Panc1 (cell line): Measurements from ENCODE around the gene BAX. TPM values are rescaled to one million over a fixed set of nuclear protein-coding genes. Genes with fewer than 3 reads are reported as not detected.
"Not testable (repeated sequence)": the region's sequence is repeated elsewhere in the genome, so short reads cannot be mapped to it uniquely, and the experiment has no call there.

Experiments used
- ATAC-seq: fragments of 200-7000 bp; cut with Tn5 transposase; 2 replicates; pipeline ENCODE4 v1.9.1; 2020; ENCODE audit warnings: mild to moderate bottlenecking, moderate library complexity
- BruUV-seq: library from RNA; stranded (reverse); fragments of 400-500 nt; replicated peaks from 2 replicates; lab custom pipeline; 2021; lab: Mats Ljungman, UMichigan
- CTCF ChIA-PET: fragments of 300-600 bp; sonication (Branson Sonifier 250); formaldehyde crosslinking; loops from one replicate; lab custom pipeline; 2022; ENCODE audit warnings: antibody characterized with exemption; lab: Charles Lee
- POLR2A ChIA-PET: fragments of 300-600 bp; sonication (Branson Sonifier 250); formaldehyde crosslinking; loops from one replicate; lab custom pipeline; 2022; ENCODE audit warnings: antibody characterized with exemption; lab: Charles Lee
- DNase-seq: peaks from one replicate; pipeline ENCODE4 v3.0.0-alpha.2; 2010; ENCODE audit warnings: low read depth, low spot score
- H3K27ac ChIP-seq: 2 replicates; pipeline ENCODE4 v1.5.1; 2011; ENCODE audit warnings: mild to moderate bottlenecking, low read length, inconsistent platforms
- H3K27me3 ChIP-seq: fragments of 200-500 bp; sonication (Bioruptor generic); 2 replicates; pipeline ENCODE4 v1.6.0; 2014; ENCODE audit warnings: low read length, inconsistent platforms; ENCODE audit not compliant: control insufficient read depth, insufficient read depth
- H3K36me3 ChIP-seq: fragments of 200-500 bp; sonication (Bioruptor generic); 2 replicates; pipeline ENCODE4 v1.5.1; 2014; ENCODE audit warnings: inconsistent platforms, mild to moderate bottlenecking, low read length, moderate library complexity; ENCODE audit not compliant: control insufficient read depth, insufficient read depth
- H3K4me1 ChIP-seq: 2 replicates; pipeline ENCODE4 v1.5.1; 2011; ENCODE audit warnings: inconsistent platforms, mild to moderate bottlenecking, low read length, moderate library complexity; ENCODE audit not compliant: control insufficient read depth, insufficient read depth
- H3K4me3 ChIP-seq, 2 experiments: 2 replicates each; pipeline ENCODE4 v1.5.1; 2011 to 2012; ENCODE audit warnings: low read depth in 2 of 2, low read length in 2 of 2, mild to moderate bottlenecking in 2 of 2, inconsistent platforms in 1 of 2, moderate library complexity in 1 of 2
- H3K9me3 ChIP-seq: fragments of 200-500 bp; sonication (Bioruptor generic); 2 replicates; pipeline ENCODE4 v1.5.1; 2014; ENCODE audit warnings: low read depth, mild to moderate bottlenecking, inconsistent platforms, low read length, moderate library complexity; ENCODE audit not compliant: control insufficient read depth, insufficient read depth
- POLR2AphosphoS5 ChIP-seq: IDR thresholded peaks from 2 replicates; pipeline ENCODE4 v1.6.1; 2012; ENCODE audit warnings: mild to moderate bottlenecking, low read depth, low read length, moderate library complexity
- SIN3A ChIP-seq: IDR thresholded peaks from 2 replicates; pipeline ENCODE4 v1.6.1; 2012; ENCODE audit warnings: low read depth, mild to moderate bottlenecking, low read length, moderate library complexity, borderline replicate concordance; ENCODE audit not compliant: insufficient read depth
- TCF7L2 ChIP-seq: IDR thresholded peaks from 2 replicates; pipeline ENCODE4 v1.6.1; 2011; ENCODE audit warnings: mild to moderate bottlenecking, low read depth, low read length, inconsistent platforms
- in situ Hi-C: cut with HindIII; loops from 2 replicates; pipeline ENCODE4 v1.10.0; 2016; ENCODE audit warnings: low sequenced_read_pairs, low pct_unique_long_range_greater_than_20kb
- intact Hi-C: fragments of 100-400 bp; cut with micrococcal nuclease; formaldehyde crosslinking; loops from one replicate; pipeline ENCODE4 v1.10.0; 2022; ENCODE audit not compliant: unreplicated experiment
- total RNA-seq: library from RNA; stranded (reverse); gene quantifications from one replicate; pipeline ENCODE4 v1.2.1, GENCODE V29; 2021; ENCODE audit not compliant: unreplicated experiment
- TF ChIP-seq, protein P1 (sequence below): fragments of 450-650 bp; IDR thresholded peaks from 2 replicates; pipeline ENCODE4 v1.5.1; 2017; ENCODE audit warnings: mild to moderate bottlenecking
- TF ChIP-seq, protein P2 (sequence below), 2 experiments: IDR thresholded peaks; 2 replicates each; pipeline ENCODE4 v1.6.1; 2011 to 2012; ENCODE audit warnings: low read depth in 2 of 2, control low read depth in 1 of 2, low read length in 1 of 2, mild to moderate bottlenecking in 1 of 2, moderate library complexity in 1 of 2; ENCODE audit not compliant: insufficient read depth in 1 of 2

Gene BAX
- total RNA-seq, 1 experiment from 2014 or later: 100 TPM

DNA sequence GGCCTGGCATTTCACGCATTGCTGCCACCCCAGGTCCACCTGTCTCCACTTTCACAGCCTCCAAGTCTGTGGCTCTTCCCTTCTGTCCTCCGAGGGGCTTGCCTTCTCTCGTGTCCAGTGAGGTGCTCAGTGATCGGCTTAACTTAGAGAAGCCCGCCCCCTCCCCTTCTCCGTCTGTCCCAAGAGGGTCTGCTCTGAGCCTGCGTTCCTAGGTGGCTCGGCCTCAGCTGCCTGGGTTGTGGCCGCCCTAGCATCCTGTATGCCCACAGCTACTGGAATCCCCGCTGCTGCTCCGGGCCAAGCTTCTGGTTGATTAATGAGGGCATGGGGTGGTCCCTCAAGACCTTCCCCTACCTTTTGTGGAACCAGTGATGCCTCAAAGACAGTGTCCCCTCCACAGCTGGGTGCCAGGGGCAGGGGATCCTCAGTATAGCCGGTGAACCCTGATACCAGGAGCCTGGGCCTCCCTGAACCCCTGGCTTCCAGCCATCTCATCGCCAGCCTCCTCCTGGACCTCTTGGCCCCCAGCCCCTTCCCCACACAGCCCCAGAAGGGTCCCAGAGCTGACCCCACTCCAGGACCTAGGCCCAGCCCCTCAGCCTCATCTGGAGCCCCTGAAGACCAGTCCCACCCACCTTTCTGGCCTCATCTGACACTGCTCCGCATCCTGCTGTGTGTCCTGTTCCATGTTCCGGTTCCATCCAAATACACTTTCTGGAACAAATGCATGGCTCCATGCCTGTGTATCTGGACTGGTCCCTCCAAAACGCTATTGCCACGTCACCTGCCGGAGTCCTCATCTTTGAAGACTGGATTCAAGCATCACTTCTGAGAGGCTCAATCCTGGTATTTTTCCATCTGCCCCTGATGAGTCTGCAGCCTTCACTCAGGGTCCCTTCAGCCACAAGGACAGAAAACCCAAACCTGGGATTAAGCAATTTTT is 31.9 kb upstream of the BAX start:
- Histone ChIP-seq H3K27ac (no peak overlapping the region), H3K36me3 (no peaks in the 10 kb centered on the region), H3K27me3 (no peaks in the 10 kb centered on the region), H3K4me3 (no peak overlapping the region), H3K4me1 (0 out of 2 replicates have a peak, but pooled peaks cover 3% of the 10 kb centered on the region), H3K9me3 (no peaks in the 10 kb centered on the region)
- ChIA-PET CTCF (no interaction called here), POLR2A (no interaction called here)
- in situ Hi-C loops (no loop called here), intact Hi-C loops (no loop called here)
- TSS peak; percentile 93 for BruUV-seq
- no peak for TF ChIP-seq TCF7L2
- no peak for TF ChIP-seq POLR2AphosphoS5
- TF ChIP-seq, protein P1, sequence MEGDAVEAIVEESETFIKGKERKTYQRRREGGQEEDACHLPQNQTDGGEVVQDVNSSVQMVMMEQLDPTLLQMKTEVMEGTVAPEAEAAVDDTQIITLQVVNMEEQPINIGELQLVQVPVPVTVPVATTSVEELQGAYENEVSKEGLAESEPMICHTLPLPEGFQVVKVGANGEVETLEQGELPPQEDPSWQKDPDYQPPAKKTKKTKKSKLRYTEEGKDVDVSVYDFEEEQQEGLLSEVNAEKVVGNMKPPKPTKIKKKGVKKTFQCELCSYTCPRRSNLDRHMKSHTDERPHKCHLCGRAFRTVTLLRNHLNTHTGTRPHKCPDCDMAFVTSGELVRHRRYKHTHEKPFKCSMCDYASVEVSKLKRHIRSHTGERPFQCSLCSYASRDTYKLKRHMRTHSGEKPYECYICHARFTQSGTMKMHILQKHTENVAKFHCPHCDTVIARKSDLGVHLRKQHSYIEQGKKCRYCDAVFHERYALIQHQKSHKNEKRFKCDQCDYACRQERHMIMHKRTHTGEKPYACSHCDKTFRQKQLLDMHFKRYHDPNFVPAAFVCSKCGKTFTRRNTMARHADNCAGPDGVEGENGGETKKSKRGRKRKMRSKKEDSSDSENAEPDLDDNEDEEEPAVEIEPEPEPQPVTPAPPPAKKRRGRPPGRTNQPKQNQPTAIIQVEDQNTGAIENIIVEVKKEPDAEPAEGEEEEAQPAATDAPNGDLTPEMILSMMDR: no peak
- no peak for TF ChIP-seq SIN3A
- TF ChIP-seq, protein P2, sequence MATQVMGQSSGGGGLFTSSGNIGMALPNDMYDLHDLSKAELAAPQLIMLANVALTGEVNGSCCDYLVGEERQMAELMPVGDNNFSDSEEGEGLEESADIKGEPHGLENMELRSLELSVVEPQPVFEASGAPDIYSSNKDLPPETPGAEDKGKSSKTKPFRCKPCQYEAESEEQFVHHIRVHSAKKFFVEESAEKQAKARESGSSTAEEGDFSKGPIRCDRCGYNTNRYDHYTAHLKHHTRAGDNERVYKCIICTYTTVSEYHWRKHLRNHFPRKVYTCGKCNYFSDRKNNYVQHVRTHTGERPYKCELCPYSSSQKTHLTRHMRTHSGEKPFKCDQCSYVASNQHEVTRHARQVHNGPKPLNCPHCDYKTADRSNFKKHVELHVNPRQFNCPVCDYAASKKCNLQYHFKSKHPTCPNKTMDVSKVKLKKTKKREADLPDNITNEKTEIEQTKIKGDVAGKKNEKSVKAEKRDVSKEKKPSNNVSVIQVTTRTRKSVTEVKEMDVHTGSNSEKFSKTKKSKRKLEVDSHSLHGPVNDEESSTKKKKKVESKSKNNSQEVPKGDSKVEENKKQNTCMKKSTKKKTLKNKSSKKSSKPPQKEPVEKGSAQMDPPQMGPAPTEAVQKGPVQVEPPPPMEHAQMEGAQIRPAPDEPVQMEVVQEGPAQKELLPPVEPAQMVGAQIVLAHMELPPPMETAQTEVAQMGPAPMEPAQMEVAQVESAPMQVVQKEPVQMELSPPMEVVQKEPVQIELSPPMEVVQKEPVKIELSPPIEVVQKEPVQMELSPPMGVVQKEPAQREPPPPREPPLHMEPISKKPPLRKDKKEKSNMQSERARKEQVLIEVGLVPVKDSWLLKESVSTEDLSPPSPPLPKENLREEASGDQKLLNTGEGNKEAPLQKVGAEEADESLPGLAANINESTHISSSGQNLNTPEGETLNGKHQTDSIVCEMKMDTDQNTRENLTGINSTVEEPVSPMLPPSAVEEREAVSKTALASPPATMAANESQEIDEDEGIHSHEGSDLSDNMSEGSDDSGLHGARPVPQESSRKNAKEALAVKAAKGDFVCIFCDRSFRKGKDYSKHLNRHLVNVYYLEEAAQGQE (IDR thresholded peaks at IDR 0.05; ENCODE audit: insufficient read depth in 1 of 2, low read depth in 2 of 2, low read length in 1 of 2): no peak
- ATAC-seq: no peak
- no peak for DNase-seq

DNA sequence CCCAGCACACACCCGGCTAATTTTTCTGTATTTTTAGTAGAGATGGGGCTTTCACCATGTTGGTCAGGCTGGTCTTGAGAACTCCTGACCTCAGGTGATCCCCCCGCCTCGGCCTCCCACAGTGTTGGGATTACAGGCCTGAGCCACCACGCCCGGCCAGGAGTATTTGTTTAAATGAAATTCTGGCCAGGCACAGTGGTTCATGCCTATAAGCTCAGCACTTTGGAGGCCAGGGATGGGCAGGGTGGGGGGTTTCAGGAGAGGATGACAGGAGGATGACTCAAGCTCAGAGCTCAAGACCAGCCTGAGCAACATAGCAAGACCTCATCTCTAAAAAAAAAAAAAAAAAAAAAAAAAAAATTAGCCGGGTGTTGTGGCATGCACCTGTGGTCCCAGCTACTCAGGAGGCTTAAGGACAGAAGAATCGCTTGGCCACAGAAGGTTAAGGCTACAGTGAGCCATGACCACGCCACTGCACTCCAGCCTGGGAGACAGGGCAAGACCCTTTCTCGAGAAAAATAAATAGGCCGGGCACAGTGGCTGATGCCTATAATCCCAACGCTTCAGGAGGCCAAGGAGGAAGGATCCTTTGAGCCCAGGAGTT is 29.3 kb upstream of the BAX start:
- ChIA-PET CTCF (interaction anchor here (0.6 kb wide), 1 partner anchor 10 kb away, joined by 10 read pairs; no protein-coding TSS in a partner anchor), POLR2A (interaction anchor here (0.6 kb wide), 1 partner anchor 64 kb away, joined by 6 read pairs; no protein-coding TSS in a partner anchor)
- peak; percentile 56; the same call in 1 of the 2 replicates for ATAC-seq
- no TSS peak for BruUV-seq
- peak; percentile 63 for DNase-seq
- no peaks in the 10 kb centered on the region for H3K27me3 ChIP-seq
- in situ Hi-C loops (no loop called here), intact Hi-C loops (no loop called here)
- no peaks in the 10 kb centered on the region for H3K36me3 ChIP-seq
- H3K27ac ChIP-seq: no peak overlapping the region
- TF ChIP-seq, protein P2 (IDR thresholded peaks at IDR 0.05; ENCODE audit: insufficient read depth in 1 of 2, low read depth in 2 of 2, low read length in 1 of 2): no peak
- no peak for TF ChIP-seq TCF7L2
- TF ChIP-seq, protein P1: no peak
- no peak for TF ChIP-seq SIN3A
- no peak for TF ChIP-seq POLR2AphosphoS5
- H3K4me1 ChIP-seq: 0 out of 2 replicates have a peak, but pooled peaks cover 3% of the 10 kb centered on the region
- no peaks in the 10 kb centered on the region for H3K9me3 ChIP-seq
- no peak overlapping the region for H3K4me3 ChIP-seq

DNA sequence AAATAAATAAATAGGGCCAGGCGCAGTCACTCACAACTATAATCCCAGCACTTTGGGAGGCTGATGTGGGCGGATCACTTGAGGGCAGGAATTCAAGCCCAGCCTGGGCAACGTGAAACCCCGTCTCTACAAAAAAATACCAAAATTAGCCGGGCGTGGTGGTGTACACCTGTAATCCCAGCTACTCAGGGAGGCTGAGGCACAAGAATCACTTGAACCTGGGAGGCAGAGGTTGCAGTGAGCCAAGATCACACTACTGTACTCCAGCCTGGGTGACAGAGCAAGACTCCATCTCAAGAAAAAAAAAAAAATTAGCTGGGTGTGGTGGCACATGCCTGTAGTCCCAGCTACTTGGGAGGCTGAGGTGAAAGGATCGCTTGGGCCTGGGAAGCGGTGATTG is 28.8 kb upstream of the BAX start:
- ATAC-seq, H3K27ac ChIP-seq, BruUV-seq, H3K36me3 ChIP-seq, H3K4me1 ChIP-seq, H3K9me3 ChIP-seq, DNase-seq, POLR2A ChIA-PET, H3K27me3 ChIP-seq, intact Hi-C loops, H3K4me3 ChIP-seq, in situ Hi-C loops: not testable (repeated sequence)
- CTCF ChIA-PET: interaction anchor here (0.6 kb wide), 1 partner anchor 9 kb away, joined by 10 read pairs; no protein-coding TSS in a partner anchor
